ENCODE measurements around the gene CKMT2. TPM values are rescaled to one million over a fixed set of nuclear protein-coding genes. Genes with fewer than 3 reads are reported as not detected.
"Not testable (repeated sequence)": the region's sequence is repeated elsewhere in the genome, so short reads cannot be mapped to it uniquely, and the experiment has no call there.

CKMT2 gene
- total RNA-seq, 1 experiment from 2014 or later, result not detected

- no peaks in the 10 kb centered on the region for H3K4me1 Mint-ChIP-seq (ENCODE audit: low read depth, unreplicated experiment)
- peaks cover 4% of the 10 kb centered on the region; the same call in 1 of the 2 replicates for H3K36me3 ChIP-seq (ENCODE audit: control insufficient read depth, insufficient read depth, low read length)
- intact Hi-C loops (cut with micrococcal nuclease; ENCODE audit: unreplicated experiment), result no loop called here
- H3K4me3 Mint-ChIP-seq (ENCODE audit: unreplicated experiment), result no peak overlapping the region
- H3K4me3 ChIP-seq (ENCODE audit: low read depth, low read length), result no peak overlapping the region
- no peaks in the 10 kb centered on the region for H3K9me3 ChIP-seq
- peaks cover 6% of the 10 kb centered on the region for H3K36me3 Mint-ChIP-seq (ENCODE audit: insufficient read depth, unreplicated experiment)
- BruUV-seq (replicated peaks), result no TSS peak
- H3K27me3 ChIP-seq (replicated peaks; ENCODE audit: control insufficient read depth, insufficient read depth, low read length), result no peaks in the 10 kb centered on the region
- no peak overlapping the region for H3K27ac Mint-ChIP-seq (ENCODE audit: unreplicated experiment)
- no peaks in the 10 kb centered on the region for H3K27me3 Mint-ChIP-seq (ENCODE audit: insufficient read depth, unreplicated experiment)
- no peaks in the 10 kb centered on the region for H3K4me1 ChIP-seq
- H3K9me3 Mint-ChIP-seq (ENCODE audit: unreplicated experiment), result peaks cover 17% of the 10 kb centered on the region
- ChIA-PET CTCF (no interaction called here), POLR2A (no interaction called here)
- DNase-seq, result no peak
- TF ChIP-seq, protein P1, sequence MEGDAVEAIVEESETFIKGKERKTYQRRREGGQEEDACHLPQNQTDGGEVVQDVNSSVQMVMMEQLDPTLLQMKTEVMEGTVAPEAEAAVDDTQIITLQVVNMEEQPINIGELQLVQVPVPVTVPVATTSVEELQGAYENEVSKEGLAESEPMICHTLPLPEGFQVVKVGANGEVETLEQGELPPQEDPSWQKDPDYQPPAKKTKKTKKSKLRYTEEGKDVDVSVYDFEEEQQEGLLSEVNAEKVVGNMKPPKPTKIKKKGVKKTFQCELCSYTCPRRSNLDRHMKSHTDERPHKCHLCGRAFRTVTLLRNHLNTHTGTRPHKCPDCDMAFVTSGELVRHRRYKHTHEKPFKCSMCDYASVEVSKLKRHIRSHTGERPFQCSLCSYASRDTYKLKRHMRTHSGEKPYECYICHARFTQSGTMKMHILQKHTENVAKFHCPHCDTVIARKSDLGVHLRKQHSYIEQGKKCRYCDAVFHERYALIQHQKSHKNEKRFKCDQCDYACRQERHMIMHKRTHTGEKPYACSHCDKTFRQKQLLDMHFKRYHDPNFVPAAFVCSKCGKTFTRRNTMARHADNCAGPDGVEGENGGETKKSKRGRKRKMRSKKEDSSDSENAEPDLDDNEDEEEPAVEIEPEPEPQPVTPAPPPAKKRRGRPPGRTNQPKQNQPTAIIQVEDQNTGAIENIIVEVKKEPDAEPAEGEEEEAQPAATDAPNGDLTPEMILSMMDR (IDR thresholded peaks at IDR 0.05; ENCODE audit: insufficient read depth in 1 of 2, low read depth in 1 of 2, low read length in 1 of 2, severe bottlenecking in 1 of 2, unreplicated experiment in 1 of 2), result no peak
Observed at GRCh38 chr5:81256766-81257165, 23.6 kb downstream of the CKMT2 start.

GRCh38 chr5:81262796-81263195 lies 29.7 kb downstream of the CKMT2 start:
- POLR2A ChIA-PET; H3K9me3 ChIP-seq; H3K36me3 Mint-ChIP-seq (ENCODE audit: insufficient read depth, unreplicated experiment); H3K27ac Mint-ChIP-seq (ENCODE audit: unreplicated experiment); BruUV-seq (replicated peaks); H3K4me1 Mint-ChIP-seq (ENCODE audit: low read depth, unreplicated experiment); DNase-seq; intact Hi-C loops (cut with micrococcal nuclease; ENCODE audit: unreplicated experiment); CTCF ChIA-PET; H3K4me3 Mint-ChIP-seq (ENCODE audit: unreplicated experiment); H3K27me3 ChIP-seq (replicated peaks; ENCODE audit: control insufficient read depth, insufficient read depth, low read length); H3K27me3 Mint-ChIP-seq (ENCODE audit: insufficient read depth, unreplicated experiment); H3K4me1 ChIP-seq; H3K4me3 ChIP-seq (ENCODE audit: low read depth, low read length); H3K36me3 ChIP-seq (ENCODE audit: control insufficient read depth, insufficient read depth, low read length): not testable (repeated sequence)
- peaks cover 21% of the 10 kb centered on the region for H3K9me3 Mint-ChIP-seq (ENCODE audit: unreplicated experiment)

DNA sequence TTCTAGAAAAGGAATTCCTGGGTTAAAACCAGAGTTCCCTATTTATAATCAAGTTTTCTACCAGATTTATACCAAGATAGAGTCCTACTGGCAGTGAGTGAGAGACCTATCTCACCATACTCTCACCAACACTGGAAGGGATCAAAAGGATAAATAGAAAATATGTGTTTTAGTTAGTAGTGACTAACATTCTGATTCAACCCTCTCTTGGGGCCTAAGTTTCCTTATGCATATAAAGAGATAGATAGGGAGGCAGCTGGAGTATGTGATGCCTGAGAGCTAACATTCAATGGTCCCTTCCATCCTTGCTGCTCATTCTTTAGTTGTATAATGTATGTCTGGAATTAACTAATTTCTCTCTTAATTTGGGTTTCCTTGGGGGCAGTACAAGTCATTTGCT lies 32.0 kb downstream of the CKMT2 start:
- Histone ChIP-seq H3K4me3 (ENCODE audit: low read depth, low read length) (no peak overlapping the region), H3K9me3 (no peaks in the 10 kb centered on the region), H3K27me3 (replicated peaks; ENCODE audit: control insufficient read depth, insufficient read depth, low read length) (no peaks in the 10 kb centered on the region), H3K36me3 (ENCODE audit: control insufficient read depth, insufficient read depth, low read length) (no peaks in the 10 kb centered on the region), H3K4me1 (peaks cover 18% of the 10 kb centered on the region)
- POLR2A ChIA-PET, result no interaction called here
- no TSS peak for BruUV-seq (replicated peaks)
- Mint-ChIP-seq H3K4me3 (ENCODE audit: unreplicated experiment) (no peak overlapping the region), H3K9me3 (ENCODE audit: unreplicated experiment) (peaks cover 13% of the 10 kb centered on the region), H3K36me3 (ENCODE audit: insufficient read depth, unreplicated experiment) (no peaks in the 10 kb centered on the region), H3K4me1 (ENCODE audit: low read depth, unreplicated experiment) (peaks cover 16% of the 10 kb centered on the region), H3K27ac (ENCODE audit: unreplicated experiment) (no peak overlapping the region), H3K27me3 (ENCODE audit: insufficient read depth, unreplicated experiment) (no peaks in the 10 kb centered on the region)
- no peak for DNase-seq
- CTCF ChIA-PET, result no interaction called here
- intact Hi-C loops (cut with micrococcal nuclease; ENCODE audit: unreplicated experiment), result no loop called here
- TF ChIP-seq, protein P1 (IDR thresholded peaks at IDR 0.05; ENCODE audit: insufficient read depth in 1 of 2, low read depth in 1 of 2, low read length in 1 of 2, severe bottlenecking in 1 of 2, unreplicated experiment in 1 of 2), result no peak

Data from Caco-2 (cell line).